ENCODE results near the gene C9orf85. TPM values are rescaled to one million over a fixed set of nuclear protein-coding genes. Genes with fewer than 3 reads are reported as not detected.

C9orf85 gene
- total and polyA plus RNA-seq, 4 experiments from 2014 or later, result 8.2 to 10.9 (median 10.5) TPM

DNA sequence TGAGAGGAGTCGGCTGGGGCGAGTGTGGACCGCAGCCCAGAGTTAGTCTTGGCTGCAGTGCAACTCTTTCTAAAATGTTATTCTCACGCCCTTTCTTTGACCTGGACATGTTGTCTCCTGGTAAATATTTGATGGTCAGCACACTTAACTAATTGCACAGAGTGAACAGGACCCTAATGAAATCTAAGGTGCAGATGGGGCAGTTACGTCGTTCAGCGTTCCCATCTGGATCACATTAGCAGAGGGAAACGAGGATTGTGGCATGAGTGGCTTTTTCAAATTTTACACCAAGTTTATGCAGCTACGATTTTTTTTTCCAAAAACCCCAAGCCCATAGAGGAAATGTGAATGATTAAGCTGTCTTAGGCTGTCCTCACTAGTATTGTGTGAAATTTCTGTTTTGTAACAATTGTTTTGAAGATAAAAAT, 483 bp downstream of the C9orf85 start:
- ChIA-PET POLR2A (ENCODE audit: partially characterized antibody) (interaction anchor here (1.0 to 1.8 kb wide), 14 partner anchors 10 to 453 kb away, joined by 3 to 20 read pairs (median 5); partner anchors contain the start of genes CEMIP2 and ZFAND5), CTCF (ENCODE audit: partially characterized antibody) (interaction anchor here (0.9 to 2.5 kb wide), 9 partner anchors 12 to 142 kb away, joined by 3 to 11 read pairs (median 5); no protein-coding TSS in a partner anchor)
- Histone ChIP-seq H3K27me3 (ENCODE audit: insufficient read depth, low read length) (no peaks in the 10 kb centered on the region), H3K9me3 (ENCODE audit: control insufficient read depth in 1 of 2, low read length in 2 of 2) (no peaks in the 10 kb centered on the region), H3K4me3 (ENCODE audit: low read length in 2 of 2) (peak overlapping the region; percentile 77 to 83), H3K4me1 (ENCODE audit: insufficient read depth, low read length) (peaks cover 51% of the 10 kb centered on the region), H3K27ac (ENCODE audit: low read depth, low read length) (peak overlapping the region; percentile 74), H3K36me3 (ENCODE audit: insufficient read depth, low read length) (no peaks in the 10 kb centered on the region)
- H3K4me3 Mint-ChIP-seq, result peak overlapping the region; percentile 99 to 100 (median 100)
- H3K36me3 Mint-ChIP-seq, result peaks cover 0 to 16% of the 10 kb centered on the region in 2 donors
- intact Hi-C loops (cut with micrococcal nuclease), result loop anchor here (1.0 to 10.0 kb wide), 9 partner anchors 15 to 1653 kb away; partner anchors contain the start of genes KLF9, SMC5 and TMC1
- peak overlapping the region; percentile 92 to 100 (median 97) for H3K27ac Mint-ChIP-seq
- H3K27me3 Mint-ChIP-seq, result no peaks in the 10 kb centered on the region
- H3K4me1 Mint-ChIP-seq, result peaks cover 48 to 74% (median 55%) of the 10 kb centered on the region in 4 donors
- DNase-seq, result no peak
- no peaks in the 10 kb centered on the region for H3K9me3 Mint-ChIP-seq

DNA sequence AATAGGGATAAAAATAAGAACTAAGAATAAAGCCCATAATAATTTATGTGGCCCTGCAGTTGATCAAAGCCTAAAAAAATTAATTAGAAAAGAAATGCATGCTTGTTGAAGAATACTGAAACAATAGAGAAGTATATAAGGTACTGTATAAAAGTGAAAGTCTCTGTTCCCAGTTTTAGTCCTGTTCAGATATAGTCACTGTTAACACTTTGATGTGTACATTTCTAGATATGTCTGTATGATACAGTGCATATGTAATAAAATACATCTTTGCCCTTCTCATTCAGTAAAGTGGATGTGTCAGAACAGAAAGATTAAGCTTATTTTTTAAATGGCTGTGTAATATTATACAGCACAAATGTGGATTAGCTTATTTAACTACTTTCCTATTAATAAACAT, 4.1 kb downstream of the C9orf85 start:
- no peaks in the 10 kb centered on the region for H3K27me3 ChIP-seq (ENCODE audit: insufficient read depth, low read length)
- H3K27me3 Mint-ChIP-seq, result no peaks in the 10 kb centered on the region
- DNase-seq, result no peak
- H3K36me3 Mint-ChIP-seq, result peaks cover 13 to 21% of the 10 kb centered on the region in 2 donors
- no peak overlapping the region for H3K27ac ChIP-seq (ENCODE audit: low read depth, low read length)
- no peak overlapping the region for H3K27ac Mint-ChIP-seq
- no peak overlapping the region for H3K4me3 ChIP-seq (ENCODE audit: low read length in 2 of 2)
- POLR2A ChIA-PET (ENCODE audit: partially characterized antibody), result no interaction called here
- no peak overlapping the region for H3K4me3 Mint-ChIP-seq
- intact Hi-C loops (cut with micrococcal nuclease), result loop anchor here (10.0 kb wide), 1 partner anchor 609 kb away; the partner anchor contains the start of gene TMC1
- CTCF ChIA-PET (ENCODE audit: partially characterized antibody), result interaction anchor here (0.5 kb wide), 1 partner anchor 96 kb away, joined by 3 read pairs; no protein-coding TSS in a partner anchor
- H3K4me1 Mint-ChIP-seq, result peaks cover 39 to 56% (median 46%) of the 10 kb centered on the region in 4 donors
- H3K9me3 Mint-ChIP-seq, result no peaks in the 10 kb centered on the region
- no peaks in the 10 kb centered on the region for H3K36me3 ChIP-seq (ENCODE audit: insufficient read depth, low read length)
- no peaks in the 10 kb centered on the region for H3K9me3 ChIP-seq (ENCODE audit: control insufficient read depth in 1 of 2, low read length in 2 of 2)
- peaks cover 28% of the 10 kb centered on the region for H3K4me1 ChIP-seq (ENCODE audit: insufficient read depth, low read length)

DNA sequence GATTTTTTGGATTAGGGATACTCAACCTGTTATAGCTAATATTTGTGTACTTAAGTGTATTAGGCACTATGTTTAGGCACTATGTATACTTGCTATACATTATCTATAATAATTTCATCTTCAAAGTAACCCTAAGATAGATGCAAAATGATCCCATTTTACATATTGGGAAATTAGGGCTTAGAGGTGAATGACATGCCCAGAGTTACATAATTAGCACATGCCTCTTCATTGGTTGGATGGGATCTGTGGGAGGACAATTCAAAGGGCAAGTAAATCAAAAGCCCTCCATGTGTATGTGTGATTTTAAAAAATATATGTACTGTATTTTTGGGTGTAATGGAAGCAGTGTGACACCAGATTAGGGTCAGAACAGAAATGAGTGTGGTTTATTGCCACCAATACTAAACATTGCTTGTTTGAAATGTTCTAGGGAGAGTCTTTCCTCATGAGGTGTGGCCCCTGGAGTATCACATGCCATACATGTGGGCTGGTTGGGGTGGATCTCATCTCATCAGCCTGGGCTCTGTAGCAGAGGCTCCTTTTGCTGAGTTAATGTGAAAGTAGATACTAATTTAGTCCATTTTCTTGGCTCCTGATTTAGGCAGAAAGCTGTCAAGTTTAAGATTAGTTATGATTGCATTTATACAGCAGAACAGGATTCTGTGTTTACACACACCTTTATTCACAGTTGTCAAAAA, 5.5 kb downstream of the C9orf85 start:
- no peaks in the 10 kb centered on the region for H3K27me3 ChIP-seq (ENCODE audit: insufficient read depth, low read length)
- no peak overlapping the region for H3K4me3 ChIP-seq (ENCODE audit: low read length in 2 of 2)
- H3K9me3 ChIP-seq (ENCODE audit: control insufficient read depth in 1 of 2, low read length in 2 of 2), result no peaks in the 10 kb centered on the region
- intact Hi-C loops (cut with micrococcal nuclease), result loop anchor here (10.0 kb wide), 1 partner anchor 608 kb away; the partner anchor contains the start of gene TMC1
- ChIA-PET CTCF (ENCODE audit: partially characterized antibody) (interaction anchor here (1.0 kb wide), 1 partner anchor 10 kb away, joined by 3 read pairs; no protein-coding TSS in a partner anchor), POLR2A (ENCODE audit: partially characterized antibody) (no interaction called here)
- no peak overlapping the region for H3K4me3 Mint-ChIP-seq
- no peak for DNase-seq
- H3K4me1 ChIP-seq (ENCODE audit: insufficient read depth, low read length), result peaks cover 25% of the 10 kb centered on the region
- peaks cover 34 to 47% (median 38%) of the 10 kb centered on the region in 4 donors for H3K4me1 Mint-ChIP-seq
- H3K36me3 Mint-ChIP-seq, result peaks cover 21% of the 10 kb centered on the region in 2 donors
- H3K9me3 Mint-ChIP-seq, result no peaks in the 10 kb centered on the region
- H3K27ac ChIP-seq (ENCODE audit: low read depth, low read length), result no peak overlapping the region
- H3K27ac Mint-ChIP-seq, result no peak overlapping the region
- no peaks in the 10 kb centered on the region for H3K27me3 Mint-ChIP-seq
- H3K36me3 ChIP-seq (ENCODE audit: insufficient read depth, low read length), result no peaks in the 10 kb centered on the region

DNA sequence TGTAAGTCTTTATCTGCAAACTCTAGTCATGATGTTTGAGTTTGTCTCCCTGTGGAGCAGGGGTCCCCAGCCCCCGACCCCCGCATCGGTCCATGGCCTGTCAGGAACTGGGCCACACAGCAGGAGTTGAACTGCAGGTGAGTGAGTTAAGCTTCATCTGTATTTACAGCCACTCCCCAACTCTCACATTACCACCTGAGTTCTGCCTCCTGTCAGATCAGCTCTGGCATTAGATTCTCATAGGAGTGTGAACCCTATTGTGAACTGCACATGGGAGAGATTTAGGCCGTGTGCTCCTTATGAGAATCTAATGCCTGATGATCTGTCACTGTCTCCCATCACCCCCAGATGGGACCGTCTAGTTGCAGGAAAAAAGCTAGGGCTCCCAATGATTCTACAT, 7.0 kb downstream of the C9orf85 start:
- Mint-ChIP-seq H3K9me3 (no peaks in the 10 kb centered on the region), H3K27me3 (no peaks in the 10 kb centered on the region), H3K4me3 (no peak overlapping the region), H3K27ac (peak overlapping the region in 1 of 7 donors; percentile 47), H3K4me1 (peaks cover 25 to 37% (median 32%) of the 10 kb centered on the region in 4 donors), H3K36me3 (peaks cover 24 to 30% of the 10 kb centered on the region in 2 donors)
- Histone ChIP-seq H3K27me3 (ENCODE audit: insufficient read depth, low read length) (no peaks in the 10 kb centered on the region), H3K9me3 (ENCODE audit: control insufficient read depth in 1 of 2, low read length in 2 of 2) (no peaks in the 10 kb centered on the region), H3K4me1 (ENCODE audit: insufficient read depth, low read length) (peaks cover 12% of the 10 kb centered on the region), H3K27ac (ENCODE audit: low read depth, low read length) (no peak overlapping the region), H3K4me3 (ENCODE audit: low read length in 2 of 2) (no peak overlapping the region), H3K36me3 (ENCODE audit: insufficient read depth, low read length) (no peaks in the 10 kb centered on the region)
- intact Hi-C loops (cut with micrococcal nuclease), result loop anchor here (10.0 kb wide), 1 partner anchor 606 kb away; the partner anchor contains the start of gene TMC1
- no peak for DNase-seq
- POLR2A ChIA-PET (ENCODE audit: partially characterized antibody), result no interaction called here
- CTCF ChIA-PET (ENCODE audit: partially characterized antibody), result interaction anchor here (0.9 to 1.1 kb wide), 3 partner anchors 99 to 121 kb away, joined by 3 read pairs; no protein-coding TSS in a partner anchor

DNA sequence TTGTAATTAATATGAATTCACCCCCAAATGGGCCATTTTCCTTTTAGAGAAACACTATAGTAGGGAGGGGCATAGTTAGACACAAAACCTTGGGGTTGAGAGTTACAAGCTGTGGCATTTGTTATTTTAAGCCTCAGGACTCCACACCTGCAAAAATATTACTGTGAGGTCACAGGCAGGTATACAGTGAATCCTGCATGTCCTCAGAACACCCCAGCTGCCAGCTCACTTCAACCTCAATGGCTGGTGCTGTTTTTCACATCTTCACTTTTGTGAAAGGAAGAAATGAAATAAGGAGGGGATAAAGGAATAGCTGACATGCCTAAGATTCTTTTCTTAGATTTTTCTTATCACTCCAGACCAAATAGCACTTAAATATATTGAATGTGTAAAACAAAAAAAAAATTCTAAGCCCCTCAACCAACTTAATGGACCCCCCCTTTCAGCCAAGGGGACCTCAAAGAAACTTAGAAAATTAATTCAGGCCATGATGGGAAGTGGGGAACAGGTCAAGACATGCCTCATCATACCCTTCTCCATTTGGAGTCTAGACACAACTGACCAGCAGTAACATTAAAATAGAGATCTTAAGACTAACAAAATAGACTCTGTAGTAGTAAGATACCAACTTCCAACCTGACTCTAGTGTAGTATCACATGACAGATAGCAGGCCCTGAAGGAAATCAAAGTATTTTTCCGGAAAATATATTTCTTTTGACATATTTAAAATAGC, 9.2 kb downstream of the C9orf85 start:
- no peak overlapping the region for H3K27ac Mint-ChIP-seq
- Histone ChIP-seq H3K27ac (ENCODE audit: low read depth, low read length) (no peak overlapping the region), H3K27me3 (ENCODE audit: insufficient read depth, low read length) (no peaks in the 10 kb centered on the region), H3K36me3 (ENCODE audit: insufficient read depth, low read length) (no peaks in the 10 kb centered on the region), H3K4me3 (ENCODE audit: low read length in 2 of 2) (no peak overlapping the region), H3K9me3 (ENCODE audit: control insufficient read depth in 1 of 2, low read length in 2 of 2) (no peaks in the 10 kb centered on the region), H3K4me1 (ENCODE audit: insufficient read depth, low read length) (no peaks in the 10 kb centered on the region)
- DNase-seq, result no peak
- H3K4me3 Mint-ChIP-seq, result no peak overlapping the region
- H3K27me3 Mint-ChIP-seq, result no peaks in the 10 kb centered on the region
- H3K36me3 Mint-ChIP-seq, result peaks cover 29 to 33% of the 10 kb centered on the region in 2 donors
- CTCF ChIA-PET (ENCODE audit: partially characterized antibody), result no interaction called here
- H3K9me3 Mint-ChIP-seq, result no peaks in the 10 kb centered on the region
- intact Hi-C loops (cut with micrococcal nuclease), result no loop called here
- POLR2A ChIA-PET (ENCODE audit: partially characterized antibody), result no interaction called here
- peaks cover 16 to 25% (median 18%) of the 10 kb centered on the region in 4 donors for H3K4me1 Mint-ChIP-seq

DNA sequence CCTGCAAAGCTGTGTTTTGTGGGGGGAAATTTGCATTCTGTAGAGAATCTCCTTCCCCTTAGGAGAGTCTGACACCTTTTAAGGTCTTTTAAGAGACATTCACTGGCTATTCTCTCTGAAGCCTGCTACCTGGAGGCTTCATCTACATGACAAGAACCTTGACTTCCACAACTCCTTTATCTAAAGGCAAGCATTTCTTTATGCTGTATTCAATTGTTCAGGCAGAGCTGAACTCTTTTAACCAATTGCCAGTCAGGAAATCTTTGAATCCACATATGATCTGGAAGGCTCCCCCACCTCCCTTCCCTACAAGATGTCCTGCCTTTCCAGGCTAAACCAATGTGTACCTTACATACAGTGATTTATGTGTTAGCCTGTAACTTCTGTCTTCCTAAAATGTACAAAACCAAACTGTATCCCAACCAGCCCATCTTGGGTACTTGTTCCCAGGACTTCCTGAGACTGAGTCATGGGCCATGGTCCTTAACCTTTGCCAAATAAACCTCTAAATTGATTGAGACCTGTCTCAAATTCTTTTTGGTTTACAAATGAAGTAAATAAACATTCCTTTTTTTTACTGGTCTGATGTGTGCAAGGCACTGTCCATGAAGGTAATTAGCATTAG, 9.9 kb downstream of the C9orf85 start:
- POLR2A ChIA-PET (ENCODE audit: partially characterized antibody), result no interaction called here
- H3K27ac Mint-ChIP-seq, result no peak overlapping the region

More for the DNA sequence above, 9.9 kb downstream of the C9orf85 start:
- H3K27me3 ChIP-seq (ENCODE audit: insufficient read depth, low read length), result no peaks in the 10 kb centered on the region
- no peak overlapping the region for H3K4me3 ChIP-seq (ENCODE audit: low read length in 2 of 2)
- no peaks in the 10 kb centered on the region for H3K27me3 Mint-ChIP-seq
- peaks cover 29 to 33% of the 10 kb centered on the region in 2 donors for H3K36me3 Mint-ChIP-seq
- peaks cover 13 to 22% (median 16%) of the 10 kb centered on the region in 4 donors for H3K4me1 Mint-ChIP-seq
- H3K9me3 ChIP-seq (ENCODE audit: control insufficient read depth in 1 of 2, low read length in 2 of 2), result no peaks in the 10 kb centered on the region
- no peaks in the 10 kb centered on the region for H3K9me3 Mint-ChIP-seq
- CTCF ChIA-PET (ENCODE audit: partially characterized antibody), result interaction anchor here (0.8 kb wide), 2 partner anchors 22 to 139 kb away, joined by 3 read pairs; no protein-coding TSS in a partner anchor
- H3K27ac ChIP-seq (ENCODE audit: low read depth, low read length), result no peak overlapping the region
- intact Hi-C loops (cut with micrococcal nuclease), result no loop called here
- no peak overlapping the region for H3K4me3 Mint-ChIP-seq
- DNase-seq, result no peak
- H3K4me1 ChIP-seq (ENCODE audit: insufficient read depth, low read length), result no peaks in the 10 kb centered on the region
- H3K36me3 ChIP-seq (ENCODE audit: insufficient read depth, low read length), result no peaks in the 10 kb centered on the region
